H9 (cell line): ENCODE data around the gene MTHFS. TPM values are rescaled to one million over a fixed set of nuclear protein-coding genes. Genes with fewer than 3 reads are reported as not detected.

ENCODE experiments used
- DNase-seq: peaks from one replicate; pipeline ENCODE4 v3.0.0-alpha.2; 2017
- H2AFZ ChIP-seq: one replicate; pipeline ENCODE4 v1.6.1; 2013; ENCODE audit warnings: mild to moderate bottlenecking, low read length, control low read depth, moderate library complexity
- H2AK5ac ChIP-seq: 2 replicates; pipeline ENCODE4 v1.6.1; 2013; ENCODE audit warnings: low read length, control low read depth, mixed read lengths; ENCODE audit not compliant: insufficient read length
- H2BK120ac ChIP-seq: one replicate; pipeline ENCODE4 v1.6.1; 2013; ENCODE audit warnings: low read depth, mild to moderate bottlenecking, low read length, control low read depth, inconsistent platforms; ENCODE audit not compliant: poor library complexity, severe bottlenecking
- H2BK12ac ChIP-seq: 2 replicates; pipeline ENCODE4 v1.6.1; 2013; ENCODE audit warnings: low read length, control low read depth, mixed read lengths, low read depth; ENCODE audit not compliant: insufficient read length
- H2BK15ac ChIP-seq: 2 replicates; pipeline ENCODE4 v1.6.1; 2013; ENCODE audit warnings: low read depth, low read length, control low read depth
- H2BK20ac ChIP-seq: one replicate; pipeline ENCODE4 v1.6.1; 2013; ENCODE audit warnings: low read depth, mild to moderate bottlenecking, low read length, control low read depth, inconsistent platforms; ENCODE audit not compliant: poor library complexity, severe bottlenecking
- H2BK5ac ChIP-seq: 2 replicates; pipeline ENCODE4 v1.6.1; 2013; ENCODE audit warnings: low read length, control low read depth, mixed read lengths; ENCODE audit not compliant: insufficient read length
- H3K14ac ChIP-seq: 2 replicates; pipeline ENCODE4 v1.6.1; 2013; ENCODE audit warnings: low read length, control low read depth; ENCODE audit not compliant: insufficient read depth
- H3K18ac ChIP-seq: 2 replicates; pipeline ENCODE4 v1.6.1; 2013; ENCODE audit warnings: low read depth, mild to moderate bottlenecking, mixed read lengths, low read length, control low read depth; ENCODE audit not compliant: insufficient read length
- H3K23ac ChIP-seq: 2 replicates; pipeline ENCODE4 v1.6.1; 2013; ENCODE audit warnings: low read length, control low read depth, mixed read lengths, low read depth; ENCODE audit not compliant: insufficient read length
- H3K23me2 ChIP-seq: 2 replicates; pipeline ENCODE4 v1.6.1; 2013; ENCODE audit warnings: low read depth, mild to moderate bottlenecking, mixed read lengths, low read length, control low read depth; ENCODE audit not compliant: insufficient read length, poor library complexity, severe bottlenecking
- H3K27ac ChIP-seq: 2 replicates; pipeline ENCODE4 v1.5.1; 2013; ENCODE audit warnings: low read length, control low read depth, mixed read lengths, low read depth; ENCODE audit not compliant: insufficient read length
- H3K27me3 ChIP-seq: 2 replicates; pipeline ENCODE4 v1.6.1; 2013; ENCODE audit warnings: low read length, control low read depth, inconsistent platforms; ENCODE audit not compliant: insufficient read depth
- H3K4ac ChIP-seq: 2 replicates; pipeline ENCODE4 v1.6.1; 2013; ENCODE audit warnings: low read depth, mild to moderate bottlenecking, control low read depth, inconsistent platforms, low read length, moderate library complexity
- H3K4me1 ChIP-seq: 2 replicates; pipeline ENCODE4 v1.6.1; 2013; ENCODE audit warnings: low read length, control low read depth, inconsistent platforms; ENCODE audit not compliant: insufficient read depth
- H3K4me2 ChIP-seq: 2 replicates; pipeline ENCODE4 v1.6.1; 2013; ENCODE audit warnings: low read length, control low read depth, mixed read lengths; ENCODE audit not compliant: insufficient read length, insufficient read depth
- H3K56ac ChIP-seq: 2 replicates; pipeline ENCODE4 v1.6.1; 2013; ENCODE audit warnings: low read depth, mild to moderate bottlenecking, mixed read lengths, low read length, control low read depth; ENCODE audit not compliant: insufficient read length
- H3K79me1 ChIP-seq: 2 replicates; pipeline ENCODE4 v1.6.1; 2013; ENCODE audit warnings: low read depth, mild to moderate bottlenecking, moderate library complexity, low read length, control low read depth, inconsistent platforms; ENCODE audit not compliant: insufficient read depth, poor library complexity, severe bottlenecking
- H3K79me2 ChIP-seq: 2 replicates; pipeline ENCODE4 v1.6.1; 2013; ENCODE audit warnings: low read length, control low read depth, inconsistent platforms; ENCODE audit not compliant: insufficient read depth
- H3K9ac ChIP-seq: 2 replicates; pipeline ENCODE4 v1.6.1; 2013; ENCODE audit warnings: low read length, control low read depth, mixed read lengths; ENCODE audit not compliant: insufficient read length; ENCODE audit errors: extremely low read depth
- H3K9me3 ChIP-seq: one replicate; pipeline ENCODE4 v1.6.1; 2013; ENCODE audit warnings: low read depth, low read length, inconsistent platforms; ENCODE audit not compliant: control insufficient read depth
- H3T11ph ChIP-seq: one replicate; pipeline ENCODE4 v1.6.1; 2013; ENCODE audit warnings: mild to moderate bottlenecking, low read length, control low read depth, inconsistent platforms
- H4K20me1 ChIP-seq: one replicate; pipeline ENCODE4 v1.6.1; 2013; ENCODE audit not compliant: control insufficient read depth, insufficient read length, insufficient read depth
- H4K5ac ChIP-seq: 2 replicates; pipeline ENCODE4 v1.6.1; 2013; ENCODE audit warnings: low read depth, mild to moderate bottlenecking, mixed read lengths, low read length, control low read depth; ENCODE audit not compliant: insufficient read length
- H4K8ac ChIP-seq: replicated peaks from 2 replicates; pipeline ENCODE4 v1.6.1; 2013; ENCODE audit warnings: low read length, control low read depth, mixed read lengths, low read depth; ENCODE audit not compliant: insufficient read length
- H4K91ac ChIP-seq: 2 replicates; pipeline ENCODE4 v1.6.1; 2013; ENCODE audit warnings: low read depth, mild to moderate bottlenecking, moderate library complexity, mixed read lengths, low read length, control low read depth; ENCODE audit not compliant: insufficient read length
- H3K27ac Mint-ChIP-seq, 3 experiments: 2 replicates in 2 of 3; 3 replicates in 1 of 3; pipeline ENCODE4 v1.8.0; 2020 to 2021; ENCODE audit warnings: mixed read lengths in 3 of 3, mild to moderate bottlenecking in 1 of 3, moderate library complexity in 1 of 3
- H3K27me3 Mint-ChIP-seq: 2 replicates; pipeline ENCODE4 v1.8.0; 2021; ENCODE audit warnings: low read depth, mild to moderate bottlenecking, moderate library complexity, mixed read lengths
- H3K36me3 Mint-ChIP-seq, 3 experiments: 2 replicates in 2 of 3; 3 replicates in 1 of 3; pipeline ENCODE4 v1.8.0; 2020 to 2021; ENCODE audit warnings: low read depth in 3 of 3, mixed read lengths in 3 of 3; ENCODE audit not compliant: insufficient read depth in 1 of 3
- H3K4me1 Mint-ChIP-seq, 2 experiments: 2 replicates each; pipeline ENCODE4 v1.8.0; 2020; ENCODE audit warnings: mixed read lengths in 2 of 2
- H3K4me3 Mint-ChIP-seq, 2 experiments: 2 replicates in 1 of 2; 3 replicates in 1 of 2; pipeline ENCODE4 v1.8.0; 2020 to 2021; ENCODE audit warnings: mild to moderate bottlenecking in 2 of 2, mixed read lengths in 2 of 2, moderate library complexity in 1 of 2
- H3K9me3 Mint-ChIP-seq, 2 experiments: 2 replicates in 1 of 2; 3 replicates in 1 of 2; pipeline ENCODE4 v1.8.0; 2020; ENCODE audit warnings: mild to moderate bottlenecking in 2 of 2, mixed read lengths in 2 of 2, moderate library complexity in 1 of 2
- CTCF ChIP-seq: fragments of 200-600 bp; sonication (generic); conservative IDR thresholded peaks from 3 replicates; pipeline ENCODE4 v1.8.0; 2021; ENCODE audit warnings: antibody characterized with exemption, mild to moderate bottlenecking
- WGBS: extraction: QIAGEN DNeasy Blood & Tissue Kit; methylation state at CpG from one replicate; pipeline ENCODE4 v1.1.7; 2013; ENCODE audit warnings: missing lambda C conversion rate, low lambda C conversion rate, mixed read lengths; ENCODE audit not compliant: insufficient read length; ENCODE audit errors: extremely low coverage; 5-methylcytosine and 5-hydroxymethylcytosine counted together
- long read RNA-seq: library from polyadenylated mRNA; unstranded; transcript quantifications from one replicate; pipeline ENCODE4 v2.0.0, GENCODE V29; 2020
- total RNA-seq: library from RNA; stranded (reverse); gene quantifications from 2 replicates; pipeline ENCODE4 v1.2.1, GENCODE V29; 2021

MTHFS gene
- total RNA-seq = 36.9 and 39.9 TPM in 2 replicates
- long read RNA-seq, transcript MTHFS-201 (3 exons, 907 nt) = major isoform, 24 of 35 reads
- long read RNA-seq, partial matches to known transcripts = 0 of 35 reads
- long read RNA-seq, other reads (novel, unspliced or antisense) = 11 of 35 reads

- Histone ChIP-seq H2BK120ac (no peak within 1 kb of the TSS), H3K27me3 (no peaks in the 10 kb centered on the region), H4K8ac (no peak within 1 kb of the TSS), H3K56ac (no peak within 1 kb of the TSS), H3K23ac (no peak within 1 kb of the TSS), H3K14ac (peak within 1 kb of the TSS; percentile 97), H3K4ac (no peak within 1 kb of the TSS), H4K91ac (no peak within 1 kb of the TSS), H3K4me2 (peak within 1 kb of the TSS; percentile 85), H2BK12ac (no peak within 1 kb of the TSS), H2BK20ac (no peak within 1 kb of the TSS), H3K27ac (no peak within 1 kb of the TSS), H2AFZ (no peak within 1 kb of the TSS), H3T11ph (no peak within 1 kb of the TSS), H3K18ac (peak within 1 kb of the TSS; percentile 98), H4K5ac (no peak within 1 kb of the TSS), H2AK5ac (no peak within 1 kb of the TSS), H2BK5ac (no peak within 1 kb of the TSS), H4K20me1 (no peaks in the 10 kb centered on the region), H3K79me1 (no peaks in the 10 kb centered on the region), H3K23me2 (peaks cover 7% of the 10 kb centered on the region), H3K9me3 (no peaks in the 10 kb centered on the region), H3K9ac (peak within 1 kb of the TSS; percentile 86), H2BK15ac (no peak within 1 kb of the TSS), H3K79me2 (no peaks in the 10 kb centered on the region; the same call in 1 of the 2 replicates), H3K4me1 (no peaks in the 10 kb centered on the region)
- Mint-ChIP-seq H3K9me3 (no peaks in the 10 kb centered on the region), H3K27ac (peak within 1 kb of the TSS; percentile 97 to 99 (median 98)), H3K36me3 (peaks cover 4 to 15% (median 15%) of the 10 kb centered on the region in 3 experiments; a peak in 6 of 7 replicates), H3K4me3 (peak within 1 kb of the TSS; percentile 92 to 96), H3K4me1 (peaks cover 14 to 17% of the 10 kb centered on the region in 2 experiments), H3K27me3 (no peaks in the 10 kb centered on the region)
- peak; percentile 58 for TF ChIP-seq CTCF
- WGBS = no CpG with 5 or more reads among the region's 90 CpGs
- DNase-seq = peak; percentile 77
Observed at GRCh38 chr15:79896634-79897379, at the start of gene MTHFS. Gene MTHFS (minus strand): TSS chr15:79897014. CDS start chr15:79896988, 26 bp downstream.
